NCI-H1092 treated with DMSO at 0.1 percent for 48 hours (cell line): ENCODE measurements around the gene ITPR2.
"Not testable (repeated sequence)": the region's sequence is repeated elsewhere in the genome, so short reads cannot be mapped to it uniquely, and the experiment has no call there.

Source experiments
- DNase-seq: peaks from one replicate; lab custom pipeline; 2025; lab: John Stamatoyannopoulos, UW

ITPR2 gene

GRCh38 chr12:26338586-26339572 lies 494.1 kb downstream of the ITPR2 start:
- DNase-seq = no peak

DNA sequence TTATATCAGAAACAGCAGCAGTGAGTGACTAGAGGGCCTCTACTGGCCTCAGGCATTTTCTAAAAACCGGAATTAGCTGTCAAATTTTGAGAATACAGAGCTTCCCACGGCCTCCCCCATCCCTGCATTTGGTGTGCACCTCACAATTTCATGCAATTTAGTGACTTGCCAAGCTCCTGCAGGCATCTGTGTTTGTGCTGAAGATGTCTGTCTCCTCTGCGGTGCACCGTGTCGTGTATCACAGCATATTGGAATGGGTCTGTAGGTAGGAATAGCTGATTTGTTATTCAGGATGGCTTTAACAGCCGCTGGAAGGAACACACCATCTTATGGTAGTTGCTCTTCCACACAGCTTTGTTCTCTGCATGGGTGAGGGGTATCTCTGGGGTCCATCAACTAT lies 497.3 kb downstream of the ITPR2 start:
- DNase-seq = no peak

DNA sequence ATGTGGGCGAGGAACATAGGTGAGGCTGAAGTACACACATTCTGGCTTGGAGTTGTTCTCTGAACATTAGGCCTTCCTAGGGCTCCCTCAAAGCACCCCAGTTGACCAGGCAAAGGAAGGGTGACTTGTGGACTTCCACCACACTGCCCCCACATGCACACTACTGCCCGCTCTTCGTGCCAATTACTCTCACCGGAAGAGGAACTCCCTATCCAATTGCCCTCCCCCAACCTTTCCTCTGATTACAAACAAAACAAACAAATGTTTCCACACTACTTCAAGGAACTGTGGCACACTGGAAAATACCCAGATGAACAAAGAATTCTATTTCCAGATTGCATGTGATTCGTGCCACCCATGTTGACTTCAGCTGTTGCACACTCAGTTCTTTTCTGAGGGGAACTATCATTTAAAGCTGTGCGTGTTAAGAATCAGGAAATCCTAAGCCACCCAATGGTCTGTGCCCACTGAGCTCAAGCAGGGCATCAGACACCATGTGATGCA lies 498.3 kb downstream of the ITPR2 start:
- DNase-seq = no peak

GRCh38 chr12:26331960-26332359 lies 501.0 kb downstream of the ITPR2 start:
- no peak for DNase-seq

DNA sequence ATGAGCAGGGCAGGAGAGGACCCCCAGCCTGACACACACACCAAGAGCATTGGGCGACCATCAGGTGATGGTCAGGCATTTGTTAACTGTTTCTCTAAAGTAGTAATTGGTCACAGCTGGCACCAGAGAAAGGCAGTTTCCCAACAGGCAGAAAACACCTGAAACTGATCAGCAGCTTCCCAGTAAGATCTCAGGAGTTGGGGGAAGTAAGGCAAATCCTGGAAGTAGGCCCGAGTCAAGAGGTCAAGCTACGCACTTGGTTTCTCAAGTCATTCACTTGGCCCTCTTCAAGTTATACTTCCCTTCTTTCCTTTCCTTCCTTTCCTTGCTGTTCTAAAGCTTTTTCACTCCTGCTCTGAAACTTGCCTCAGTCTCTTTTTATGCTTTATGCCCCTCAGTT lies 501.9 kb downstream of the ITPR2 start:
- no peak for DNase-seq

DNA sequence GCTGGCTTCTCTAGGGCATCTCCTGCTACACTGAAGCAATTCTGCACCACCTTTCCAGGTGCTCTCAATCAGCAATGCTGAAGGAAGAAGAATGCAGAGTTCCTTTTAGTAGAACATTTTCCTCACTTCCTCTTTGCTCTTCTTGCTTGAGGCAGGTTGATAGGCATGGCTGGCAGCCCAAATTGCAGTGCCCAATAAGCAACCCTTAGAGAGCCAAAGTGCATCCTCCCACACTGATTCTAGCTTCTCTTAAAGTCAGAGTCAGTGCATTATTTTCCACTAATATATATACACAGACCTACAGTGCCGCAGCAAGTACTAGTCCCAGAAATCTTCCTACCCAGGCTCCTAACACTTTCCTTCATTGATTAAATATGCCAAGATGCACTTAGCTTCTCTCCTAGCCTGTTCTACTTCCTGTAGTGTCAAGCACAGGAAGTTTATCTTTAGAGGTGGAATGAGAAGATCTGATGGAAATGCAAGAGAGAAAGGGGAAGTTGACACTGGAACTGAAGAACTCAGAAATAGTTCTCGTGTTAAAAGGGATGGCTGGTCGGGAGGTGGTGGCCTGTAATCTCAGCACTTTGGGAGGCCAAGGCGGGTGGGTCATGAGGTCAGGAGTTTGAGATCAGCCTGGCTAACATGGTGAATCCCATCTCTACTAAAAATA lies 504.9 kb downstream of the ITPR2 start:
- DNase-seq = no peak

DNA sequence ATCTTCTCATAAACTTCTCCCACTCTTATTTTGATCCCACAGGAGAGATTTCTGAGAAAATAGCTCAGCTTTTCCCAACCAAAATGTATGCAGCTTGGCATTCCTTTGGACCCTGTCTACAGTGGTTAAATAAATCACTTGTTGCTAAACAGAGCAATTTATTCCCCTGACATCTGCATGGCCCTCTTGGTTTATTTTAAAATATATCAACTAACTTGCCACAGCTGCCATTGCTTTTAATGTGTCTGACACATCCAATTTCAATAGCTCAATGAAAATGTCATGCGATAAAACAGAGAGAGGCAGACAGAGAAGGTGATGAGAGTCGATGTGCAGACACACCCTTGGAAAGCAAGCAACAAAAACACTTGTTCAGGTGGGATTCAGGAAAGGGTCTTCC lies 509.3 kb downstream of the ITPR2 start:
- DNase-seq = no peak

- DNase-seq = no peak
These were observed 513.5 kb downstream of the ITPR2 start for GRCh38 chr12:26319511-26319910.

DNA sequence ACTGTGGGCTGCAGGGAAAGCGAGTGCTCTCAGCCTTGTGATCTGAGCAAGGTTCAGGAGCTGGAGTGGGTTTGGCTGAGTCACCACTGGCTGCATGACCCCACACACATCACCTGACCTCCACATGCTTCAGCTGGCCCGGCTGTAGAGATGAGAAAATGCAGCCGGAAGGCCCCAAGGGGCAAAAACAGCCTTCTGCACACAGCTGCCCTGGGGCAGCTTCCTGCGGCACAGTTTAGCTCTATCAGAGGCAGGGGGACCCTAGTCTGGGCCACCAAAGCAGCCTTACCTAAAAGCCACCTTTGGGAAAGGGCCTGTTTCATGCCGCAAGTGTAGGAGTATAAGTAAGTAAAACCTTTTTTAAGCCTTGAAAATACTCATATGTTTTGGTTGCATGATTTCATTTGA lies 514.3 kb downstream of the ITPR2 start:
- DNase-seq = no peak

DNA sequence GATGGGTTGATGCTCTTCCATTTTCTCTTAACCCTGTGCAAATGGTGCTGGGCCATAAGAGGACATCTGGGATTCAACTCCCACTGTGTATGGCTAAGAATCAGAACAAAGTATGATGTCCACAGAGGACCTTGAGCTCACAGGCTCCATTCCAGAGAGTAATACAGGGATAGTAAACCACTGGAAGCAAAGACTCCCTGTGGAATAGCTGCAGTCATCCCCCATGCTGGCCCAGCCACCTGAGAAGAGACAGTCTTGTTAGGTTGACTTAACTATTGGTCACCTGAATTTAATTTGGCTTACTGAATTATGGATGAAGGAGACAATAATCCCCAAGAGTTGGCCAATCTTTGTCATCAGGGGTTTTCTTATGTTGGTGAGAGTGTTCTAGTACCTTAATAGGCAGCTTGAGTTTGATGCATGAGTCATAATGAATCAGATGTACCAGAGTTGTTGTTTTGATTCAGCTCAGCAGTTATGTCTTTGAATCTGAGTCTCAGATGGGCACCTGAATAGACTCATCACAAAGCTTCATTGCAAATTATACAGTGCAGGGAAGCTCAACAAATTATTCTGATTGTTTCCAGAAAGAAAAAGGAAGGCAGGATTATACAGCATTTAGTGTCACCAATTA lies 514.9 kb downstream of the ITPR2 start:
- DNase-seq = no peak

DNA sequence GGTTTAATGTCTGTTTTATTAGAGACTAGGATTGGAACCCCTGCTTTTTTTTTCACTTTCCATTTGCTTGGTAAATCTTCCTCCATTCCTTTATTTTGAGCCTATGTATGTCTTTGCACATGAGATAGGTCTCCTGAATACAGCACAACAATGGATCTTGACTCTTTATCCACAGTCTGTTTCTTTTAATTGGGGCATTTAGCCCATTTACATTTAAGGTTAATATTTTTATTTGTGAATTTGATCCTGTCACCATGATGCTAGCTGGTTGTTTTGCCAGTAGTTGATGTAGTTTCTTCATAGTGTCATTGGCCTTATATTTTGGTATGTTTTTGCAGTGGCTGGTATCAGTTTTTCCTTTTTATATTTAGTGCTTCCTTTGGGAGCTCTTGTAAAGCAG lies 518.9 kb downstream of the ITPR2 start:
- DNase-seq = not testable (repeated sequence)

GRCh38 chr12:26310489-26310888 lies 522.5 kb downstream of the ITPR2 start:
- not testable (repeated sequence) for DNase-seq

DNA sequence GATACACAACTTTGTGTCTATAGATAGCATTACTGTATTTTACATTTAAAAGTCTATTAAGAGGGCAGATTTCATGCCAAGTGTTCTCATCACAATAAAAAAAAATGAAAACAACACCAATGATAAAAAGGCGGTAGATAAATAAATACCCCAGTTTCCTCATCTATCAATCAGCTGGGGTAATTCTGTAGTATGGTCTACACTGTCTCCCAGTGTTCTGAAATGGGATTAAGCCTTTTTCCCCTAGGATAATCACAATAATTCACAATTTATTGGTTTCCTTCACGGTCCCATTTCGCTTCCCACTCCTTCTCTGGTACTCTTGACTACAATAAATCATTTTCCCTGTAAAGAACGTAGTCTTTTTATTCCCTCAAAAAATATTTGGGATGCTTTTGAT lies 523.4 kb downstream of the ITPR2 start:
- no peak for DNase-seq

GRCh38 chr12:26304273-26304672 lies 528.7 kb downstream of the ITPR2 start:
- DNase-seq = no peak

- DNase-seq = no peak
These were observed 529.6 kb downstream of the ITPR2 start for GRCh38 chr12:26303418-26303817.

DNA sequence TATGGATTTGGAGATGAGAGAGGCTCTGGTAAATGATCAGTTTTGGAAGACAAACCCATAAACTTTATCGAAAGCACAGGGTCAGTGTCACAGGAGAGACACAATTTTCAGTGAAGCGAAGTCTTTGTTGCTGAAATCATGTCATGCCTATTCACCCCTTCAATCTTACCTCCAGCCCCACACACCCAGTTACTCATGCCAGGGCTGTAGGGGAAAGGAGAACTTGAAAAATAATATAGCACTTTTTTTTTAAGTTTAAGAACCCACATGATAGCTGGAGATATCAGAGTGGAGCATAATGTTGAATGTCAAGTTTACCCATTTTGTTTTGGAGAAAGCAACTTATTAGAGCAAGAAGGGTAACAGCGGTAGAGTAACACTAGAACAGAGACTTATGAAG lies 530.2 kb downstream of the ITPR2 start:
- no peak for DNase-seq

GRCh38 chr12:26299751-26300150 lies 533.2 kb downstream of the ITPR2 start:
- no peak for DNase-seq

DNA sequence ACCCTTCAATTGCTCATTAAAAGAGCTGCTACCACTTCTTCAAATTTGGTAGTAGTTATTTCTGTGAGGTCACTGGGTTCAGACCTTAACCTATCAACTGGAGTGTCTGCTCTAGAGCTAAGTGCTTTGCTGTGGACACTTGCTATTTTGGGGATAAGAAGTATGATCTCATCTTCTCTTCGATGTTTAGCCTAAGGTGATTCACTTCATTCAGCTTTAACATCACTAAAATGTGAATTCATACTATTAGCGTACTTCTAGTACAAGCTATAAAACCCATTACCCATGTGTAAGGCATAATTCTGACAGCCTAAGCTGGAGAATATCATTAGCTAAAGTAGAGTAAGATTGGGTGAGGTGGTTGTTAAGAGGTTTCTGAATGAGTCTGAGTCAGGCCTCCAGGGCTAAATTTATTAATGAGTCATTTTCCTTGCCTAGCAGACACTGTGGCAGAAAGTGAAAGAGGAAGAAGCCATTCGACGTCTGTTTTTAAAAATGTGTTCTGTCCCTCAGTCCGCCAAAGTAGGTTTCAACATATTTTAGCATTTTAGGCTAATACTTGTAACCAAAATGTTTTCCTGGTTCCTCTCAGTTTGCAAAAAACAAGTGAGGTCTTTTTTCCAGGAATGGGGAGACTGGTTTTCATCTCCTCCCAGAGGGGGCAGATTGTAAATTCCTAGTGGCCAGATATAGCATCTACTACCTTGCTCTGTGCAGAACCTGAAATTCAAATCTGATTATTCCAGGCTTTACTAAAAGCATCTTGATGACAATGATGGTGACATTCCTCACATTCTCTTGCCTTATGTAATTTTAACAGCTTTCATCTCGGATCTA lies 534.0 kb downstream of the ITPR2 start:
- DNase-seq = no peak

GRCh38 chr12:26297396-26298070 lies 535.5 kb downstream of the ITPR2 start:
- DNase-seq = no peak

- no peak for DNase-seq
These were observed 538.0 kb downstream of the ITPR2 start for GRCh38 chr12:26295001-26295400.

GRCh38 chr12:26293612-26294011 lies 539.4 kb downstream of the ITPR2 start:
- DNase-seq = no peak
